WERI-Rb-1 (cell line): Measurements from ENCODE around the gene FOXN3.

Experiments
- DNase-seq: peaks from one replicate; pipeline ENCODE4 v3.0.0-alpha.2; 2020
- H3K27ac ChIP-seq: fragments of 250-450 bp; sonication (Bioruptor Pico); 2 replicates; pipeline ENCODE4 v1.5.1; 2020; ENCODE audit warnings: mild to moderate bottlenecking, moderate library complexity
- H3K27me3 ChIP-seq: fragments of 250-450 bp; sonication (Bioruptor Pico); 2 replicates; pipeline ENCODE4 v1.5.1; 2021; ENCODE audit warnings: mild to moderate bottlenecking, low read depth, moderate library complexity; ENCODE audit not compliant: insufficient read depth, severe bottlenecking
- H3K36me3 ChIP-seq: fragments of 250-450 bp; sonication (Bioruptor Pico); 2 replicates; pipeline ENCODE4 v1.5.1; 2020; ENCODE audit warnings: mild to moderate bottlenecking, moderate library complexity
- H3K4me3 ChIP-seq: 2 replicates; pipeline ENCODE4 v1.5.1; 2011; ENCODE audit warnings: low read depth, mild to moderate bottlenecking, control low read depth, low read length
- H3K9me3 ChIP-seq: fragments of 250-450 bp; sonication (Bioruptor Pico); 2 replicates; pipeline ENCODE4 v1.5.1; 2021; ENCODE audit warnings: mild to moderate bottlenecking, moderate library complexity; ENCODE audit not compliant: severe bottlenecking
- CTCF ChIP-seq: IDR thresholded peaks from 2 replicates; pipeline ENCODE4 v1.5.1; 2011; ENCODE audit warnings: low read depth, mild to moderate bottlenecking, control low read depth, inconsistent platforms, low read length

The FOXN3 gene

DNA sequence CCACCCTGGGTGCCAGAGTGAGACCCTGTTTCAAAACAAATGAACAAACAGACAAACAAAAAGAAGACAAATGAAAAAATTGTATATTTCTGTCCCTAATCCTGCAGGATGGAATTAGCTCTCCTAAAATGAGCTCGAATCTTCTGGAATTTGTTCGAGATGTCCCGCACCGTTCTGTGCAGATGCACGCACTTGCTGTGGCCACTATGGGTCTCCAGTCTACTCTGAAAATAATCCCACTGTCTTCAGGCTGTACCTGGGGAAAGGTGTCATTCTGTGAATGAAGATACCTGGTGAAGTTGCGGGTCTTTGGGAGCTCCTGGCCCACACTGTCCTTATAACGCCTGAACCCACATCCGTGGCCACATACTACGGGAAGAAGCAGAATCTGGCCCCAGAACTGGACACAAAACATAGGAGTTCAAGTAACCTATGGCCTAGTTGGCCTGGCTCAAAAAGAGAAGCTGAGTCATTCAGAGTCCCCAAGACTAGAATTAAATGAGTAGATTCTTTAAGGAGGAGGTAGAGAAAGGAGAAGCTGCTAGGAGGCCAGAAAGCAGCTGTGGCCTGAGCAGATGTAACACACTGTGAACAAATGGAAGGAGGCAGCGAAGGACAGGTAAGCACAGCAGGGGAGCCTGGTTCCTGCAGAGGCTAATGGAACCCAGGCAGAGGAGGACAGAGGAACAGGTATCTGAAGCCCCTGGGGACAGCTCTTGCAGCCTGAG lies 108.6 kb downstream of the FOXN3 start:
- H3K9me3 ChIP-seq, result no peaks in the 10 kb centered on the region
- no peak for TF ChIP-seq CTCF
- no peaks in the 10 kb centered on the region for H3K36me3 ChIP-seq
- no peak overlapping the region for H3K4me3 ChIP-seq
- no peaks in the 10 kb centered on the region for H3K27me3 ChIP-seq
- no peak overlapping the region for H3K27ac ChIP-seq
- no peak for DNase-seq

- Histone ChIP-seq H3K36me3 (no peaks in the 10 kb centered on the region), H3K27ac (no peak overlapping the region), H3K27me3 (no peaks in the 10 kb centered on the region), H3K4me3 (no peak overlapping the region), H3K9me3 (no peaks in the 10 kb centered on the region)
- TF ChIP-seq CTCF, result no peak
- no peak for DNase-seq
These were observed 109.6 kb downstream of the FOXN3 start for GRCh38 chr14:89307409-89307808.

DNA sequence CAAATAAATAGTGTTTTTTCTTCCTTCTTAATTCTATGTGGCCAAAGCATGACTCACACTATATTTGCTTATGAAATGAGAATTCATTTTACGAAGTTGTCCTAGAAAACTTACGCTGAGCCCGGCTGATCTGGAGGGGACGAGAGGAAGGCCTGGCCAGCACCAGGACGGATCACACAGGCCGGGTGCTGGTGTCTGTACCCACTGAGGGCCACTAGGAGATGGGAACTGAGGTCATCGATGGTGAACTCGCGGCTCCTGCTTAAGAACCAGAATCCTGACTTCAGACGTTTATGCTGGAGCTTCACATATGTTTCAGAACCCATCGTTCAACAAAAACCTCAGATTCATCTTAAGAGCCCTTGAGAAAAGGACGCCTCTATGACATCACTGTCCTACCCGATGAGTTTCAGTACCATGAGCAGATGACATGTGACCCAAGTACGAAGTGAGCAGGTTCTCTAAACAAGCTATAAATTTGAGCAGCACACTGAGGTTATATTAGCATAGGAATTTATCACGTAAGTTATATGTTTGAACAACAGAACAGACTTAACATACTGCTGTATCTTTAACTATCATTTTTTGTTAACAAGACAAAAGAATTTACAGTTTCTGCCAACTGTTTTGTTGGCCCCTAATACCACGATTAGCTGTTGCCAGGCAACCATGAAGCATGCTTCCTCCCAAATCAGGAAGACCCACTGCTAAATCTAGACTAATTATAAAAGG lies 111.9 kb downstream of the FOXN3 start:
- Histone ChIP-seq H3K36me3 (no peaks in the 10 kb centered on the region), H3K9me3 (no peaks in the 10 kb centered on the region), H3K4me3 (no peak overlapping the region), H3K27me3 (no peaks in the 10 kb centered on the region), H3K27ac (no peak overlapping the region)
- DNase-seq, result no peak
- TF ChIP-seq CTCF, result no peak

DNA sequence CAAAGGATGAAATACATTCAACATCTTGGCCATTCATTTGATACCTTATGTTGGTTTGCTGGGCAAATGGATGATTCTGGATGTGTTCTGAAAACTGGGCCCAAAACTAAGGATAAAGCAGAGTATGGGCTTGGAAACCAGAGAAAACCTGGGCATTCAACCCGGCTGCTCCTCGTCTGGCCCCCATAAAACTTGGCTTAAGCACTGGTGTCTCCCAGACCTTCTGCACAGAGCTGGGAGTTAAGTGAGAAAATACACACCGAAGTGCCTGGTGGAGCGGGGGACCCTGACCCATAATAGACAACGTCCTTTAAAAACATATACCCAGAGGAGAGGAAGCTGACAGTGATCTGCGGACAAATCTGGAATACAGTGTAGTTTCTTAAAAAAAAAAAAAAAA lies 112.5 kb downstream of the FOXN3 start:
- Histone ChIP-seq H3K27ac (no peak overlapping the region), H3K36me3 (no peaks in the 10 kb centered on the region), H3K4me3 (no peak overlapping the region), H3K9me3 (no peaks in the 10 kb centered on the region), H3K27me3 (no peaks in the 10 kb centered on the region)
- TF ChIP-seq CTCF, result no peak
- no peak for DNase-seq

DNA sequence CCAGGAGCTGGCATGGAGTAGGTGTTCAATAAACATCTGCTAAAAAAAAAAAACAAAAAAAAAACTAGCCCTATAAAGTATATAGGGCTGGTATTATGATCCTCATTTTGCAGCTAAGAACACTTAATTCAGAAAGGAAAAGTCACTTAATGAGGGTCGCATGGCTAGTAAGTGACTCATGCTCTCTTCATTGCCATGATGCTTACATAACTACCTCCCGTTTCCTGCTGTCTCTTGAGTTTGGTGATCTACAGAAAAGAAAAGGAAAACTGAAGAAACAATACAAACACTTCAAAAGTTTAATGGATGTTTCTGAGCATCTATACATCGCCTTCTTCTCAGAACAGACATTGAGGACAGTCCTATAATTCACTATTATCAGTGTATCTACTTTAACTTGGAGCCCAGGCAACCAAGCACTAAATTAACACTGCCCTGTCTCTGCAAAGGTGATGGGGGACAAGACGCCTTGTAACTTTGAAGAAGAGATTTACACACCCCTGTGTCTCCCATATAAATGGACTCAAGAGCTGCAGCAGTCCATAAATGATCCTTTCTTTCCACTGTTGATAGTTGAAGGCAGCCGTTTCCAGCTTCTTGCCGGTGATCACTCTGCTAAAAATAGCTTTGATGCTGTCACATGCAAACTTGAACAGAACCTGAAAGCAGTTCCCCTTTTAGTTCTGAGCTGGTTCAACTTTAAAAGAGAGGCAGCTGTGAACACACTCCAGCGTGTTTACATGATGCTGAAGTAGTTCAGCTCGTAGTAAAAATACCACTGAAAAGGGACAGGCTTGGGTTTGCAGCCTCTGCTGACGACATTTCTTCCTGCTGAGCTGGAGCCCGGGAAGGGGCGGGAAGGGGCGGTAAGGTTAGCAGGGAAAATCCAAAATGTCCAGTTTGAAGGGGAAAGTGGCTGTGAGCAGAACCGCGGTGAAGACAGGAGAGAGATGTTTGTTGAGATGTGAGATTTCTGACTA lies 113.3 kb downstream of the FOXN3 start:
- Histone ChIP-seq H3K36me3 (no peaks in the 10 kb centered on the region), H3K9me3 (no peaks in the 10 kb centered on the region), H3K27me3 (no peaks in the 10 kb centered on the region), H3K27ac (no peak overlapping the region), H3K4me3 (no peak overlapping the region)
- no peak for TF ChIP-seq CTCF
- no peak for DNase-seq
